ENCODE data around the gene MFNG.

The MFNG gene

DNA sequence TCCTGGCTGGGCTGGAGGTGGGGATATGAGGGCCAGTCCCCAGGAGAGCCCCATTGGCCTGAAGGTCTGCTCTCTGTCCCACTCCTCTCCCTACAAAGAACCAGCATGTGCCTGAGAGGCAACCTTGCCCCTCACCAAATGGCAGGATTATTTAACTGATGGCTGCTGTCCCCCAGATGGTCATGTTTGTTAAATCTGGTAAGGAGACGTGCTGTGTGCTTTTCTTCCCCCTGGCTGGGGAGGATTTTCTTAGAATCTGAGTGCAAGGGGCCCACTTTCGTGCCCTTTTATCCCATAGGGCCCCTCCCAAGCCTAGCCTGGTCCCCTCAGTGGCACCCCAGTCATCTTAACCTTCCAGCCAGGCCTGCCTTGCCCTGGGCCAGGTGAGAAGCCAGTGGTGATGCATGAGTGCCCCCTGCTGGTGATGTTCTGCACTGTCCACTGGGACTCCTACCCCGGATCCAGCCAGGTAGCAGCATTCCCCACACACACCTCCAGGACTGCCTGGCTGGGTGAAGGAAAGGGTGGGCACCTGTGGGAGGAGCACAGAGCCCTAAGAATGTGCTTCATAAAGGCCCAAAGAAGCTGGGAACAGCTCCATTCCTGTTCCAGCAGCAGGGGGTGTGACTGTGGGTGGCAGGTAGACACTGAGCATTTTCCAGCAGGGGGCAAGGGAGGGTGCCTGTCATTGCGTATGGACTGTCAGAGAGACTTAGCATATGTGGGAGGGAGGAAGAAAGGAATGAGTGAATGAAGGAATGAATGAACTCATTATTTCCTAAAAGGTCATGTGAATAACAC, 28.9 kb downstream of the MFNG start:
- DNase-seq (ENCODE audit: extremely low spot score, insufficient read length, low read depth) (peak; percentile 70), FAIRE-seq (peak; percentile 80)

DNA sequence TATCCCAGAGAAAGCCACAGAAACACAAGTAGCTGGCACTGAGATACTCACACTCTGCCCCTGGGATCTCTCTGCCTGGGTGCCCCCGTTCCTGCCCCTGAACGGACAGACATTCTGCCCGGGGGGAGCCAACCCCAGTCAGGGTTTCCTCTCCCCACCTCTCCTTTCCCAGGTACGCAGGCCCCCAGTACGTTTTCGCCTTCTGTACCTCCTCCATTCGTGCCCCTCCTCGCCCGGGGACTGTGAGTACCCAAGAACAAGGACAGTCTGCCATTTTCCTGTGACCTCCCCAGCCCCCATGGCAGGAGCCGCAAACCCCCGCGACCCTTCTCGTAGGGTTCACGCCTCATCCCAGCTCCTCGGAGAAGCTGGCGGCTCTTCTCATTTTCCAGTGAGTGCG, 29.8 kb downstream of the MFNG start:
- no peak for DNase-seq (ENCODE audit: extremely low spot score, insufficient read length, low read depth)
- FAIRE-seq = no peak

DNA sequence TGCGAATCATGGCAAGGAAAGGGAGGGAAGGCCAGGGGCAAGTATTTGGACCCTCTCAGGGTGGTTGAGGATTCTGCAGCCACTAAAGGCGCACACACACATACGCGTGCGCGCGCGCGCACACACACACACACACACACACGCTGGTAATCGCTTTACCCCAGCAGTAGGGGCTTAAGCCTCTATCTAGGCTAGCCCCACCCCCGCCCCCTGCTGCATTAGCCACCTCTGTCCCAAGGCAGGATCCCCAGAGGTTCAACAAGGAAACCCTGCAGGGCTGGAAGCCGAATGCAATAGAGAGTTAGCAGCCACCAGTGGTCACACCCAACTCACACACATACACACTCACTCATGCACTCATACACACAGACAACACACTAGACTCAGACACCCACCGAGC, 30.3 kb downstream of the MFNG start:
- no peak for DNase-seq (ENCODE audit: extremely low spot score, insufficient read length, low read depth)
- no peak for FAIRE-seq

DNA sequence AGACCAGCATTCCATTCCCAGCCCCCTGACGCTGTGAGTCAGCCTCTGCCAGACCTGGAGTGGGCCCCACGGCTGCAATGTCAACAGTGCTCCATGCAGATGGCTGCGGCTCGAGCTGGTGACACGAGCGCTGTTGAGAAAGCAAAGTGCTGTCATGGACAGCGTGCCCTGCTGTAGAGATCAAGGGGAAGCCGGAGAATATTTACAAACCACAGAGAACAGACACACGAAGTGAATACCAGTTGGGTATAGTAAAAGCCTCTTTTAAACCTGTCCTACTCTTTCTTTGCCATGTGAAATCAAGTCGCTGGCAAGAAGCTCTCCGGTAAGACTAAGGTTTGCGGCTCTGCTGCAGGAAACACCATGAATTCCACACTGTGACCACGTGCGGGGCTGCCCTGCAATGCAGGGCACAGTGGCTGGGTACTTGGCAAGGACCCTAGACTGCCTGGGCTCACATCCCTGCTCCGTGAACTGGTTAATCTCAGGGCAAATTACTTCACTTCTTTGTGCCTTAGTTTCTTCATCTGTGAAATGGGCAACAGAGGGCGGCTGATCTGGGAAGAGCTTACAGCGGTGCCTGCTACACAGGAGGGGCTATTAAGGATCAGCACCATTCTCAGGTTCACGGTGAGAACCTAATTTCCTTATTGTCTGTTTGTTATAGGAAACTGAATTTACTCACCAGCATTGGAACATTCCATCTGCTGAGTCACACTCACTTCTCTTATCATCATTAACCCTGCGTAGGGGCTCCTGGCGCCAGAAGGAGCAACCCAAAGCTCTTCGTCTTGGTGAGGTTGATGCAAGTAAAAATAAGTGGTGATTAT, 31.1 kb downstream of the MFNG start:
- DNase-seq (ENCODE audit: extremely low spot score, insufficient read length, low read depth) = no peak
- no peak for FAIRE-seq

DNA sequence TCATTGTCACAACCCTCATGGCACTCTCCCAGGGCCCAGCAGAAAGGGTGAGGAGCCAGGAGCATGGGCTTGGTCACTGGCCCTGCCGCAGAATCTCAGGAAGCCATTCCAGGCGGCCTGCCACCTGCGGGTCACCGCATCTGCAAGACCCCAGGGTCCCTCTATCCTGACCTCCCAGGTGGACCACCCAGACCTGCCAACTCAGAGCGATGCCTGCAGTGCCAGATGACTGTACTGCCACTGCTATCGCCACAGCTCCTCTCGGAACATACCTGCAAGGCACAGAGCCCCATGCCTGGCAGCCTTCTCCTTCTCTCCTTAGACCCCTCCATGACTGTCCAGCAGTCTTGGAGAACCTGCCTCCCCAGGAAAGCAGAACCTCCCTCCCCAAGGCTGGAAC, 32.5 kb downstream of the MFNG start:
- no peak for FAIRE-seq
- no peak for DNase-seq (ENCODE audit: extremely low spot score, insufficient read length, low read depth)

DNA sequence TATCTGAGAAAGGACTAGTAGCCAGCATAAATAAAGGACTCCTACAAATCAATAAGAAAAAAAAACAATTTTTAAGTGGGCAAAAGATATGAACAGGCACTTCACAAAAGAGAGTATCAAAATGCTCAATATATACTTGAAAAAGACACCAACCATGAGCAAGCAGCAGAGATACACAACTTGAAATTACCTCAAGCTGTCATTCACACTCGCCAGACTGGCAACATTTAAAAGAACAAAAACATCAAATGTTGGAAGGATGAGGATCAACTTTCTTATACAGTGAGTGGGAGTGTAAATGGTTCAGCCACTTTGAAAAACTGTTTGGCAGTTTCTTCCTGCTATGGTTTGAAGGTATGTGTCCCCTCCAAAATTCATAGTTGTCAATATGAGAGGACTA, 35.0 kb downstream of the MFNG start:
- FAIRE-seq = no peak
- no peak for DNase-seq (ENCODE audit: extremely low spot score, insufficient read length, low read depth)

DNA sequence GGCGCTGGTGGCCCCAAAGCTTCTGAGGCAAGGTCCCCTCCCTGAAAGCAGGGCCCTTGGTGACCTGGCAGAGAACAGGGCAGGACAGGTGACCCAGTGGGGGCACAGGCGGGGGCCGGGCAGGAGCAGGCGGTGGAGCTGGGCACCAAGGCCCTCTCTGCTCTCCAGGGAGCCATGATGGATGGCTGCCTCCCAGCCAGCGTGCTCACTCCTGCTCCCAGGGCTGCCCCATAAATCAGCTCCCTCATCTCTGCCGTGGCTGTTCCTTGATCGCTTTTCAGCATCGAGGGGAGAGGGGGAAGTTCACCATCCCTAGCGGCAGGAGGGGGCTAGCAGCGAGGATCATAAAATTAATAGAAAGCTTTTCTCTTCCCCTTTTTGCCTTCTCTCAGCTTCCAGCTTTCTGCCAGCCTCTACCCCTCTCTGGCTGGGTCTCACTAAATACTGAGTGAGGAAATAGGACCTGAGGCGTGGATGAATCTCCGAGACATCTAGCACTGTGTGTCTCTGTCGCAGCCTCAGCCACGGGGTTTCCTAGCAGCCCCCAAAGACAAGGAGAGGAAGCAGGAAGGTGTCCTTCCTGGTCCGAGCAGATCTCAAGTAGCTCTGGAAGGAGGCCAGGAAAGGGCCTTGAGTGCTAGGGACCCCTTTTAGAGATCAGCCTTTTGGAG, 36.7 kb downstream of the MFNG start:
- FAIRE-seq = no peak
- DNase-seq (ENCODE audit: extremely low spot score, insufficient read length, low read depth) = no peak

DNA sequence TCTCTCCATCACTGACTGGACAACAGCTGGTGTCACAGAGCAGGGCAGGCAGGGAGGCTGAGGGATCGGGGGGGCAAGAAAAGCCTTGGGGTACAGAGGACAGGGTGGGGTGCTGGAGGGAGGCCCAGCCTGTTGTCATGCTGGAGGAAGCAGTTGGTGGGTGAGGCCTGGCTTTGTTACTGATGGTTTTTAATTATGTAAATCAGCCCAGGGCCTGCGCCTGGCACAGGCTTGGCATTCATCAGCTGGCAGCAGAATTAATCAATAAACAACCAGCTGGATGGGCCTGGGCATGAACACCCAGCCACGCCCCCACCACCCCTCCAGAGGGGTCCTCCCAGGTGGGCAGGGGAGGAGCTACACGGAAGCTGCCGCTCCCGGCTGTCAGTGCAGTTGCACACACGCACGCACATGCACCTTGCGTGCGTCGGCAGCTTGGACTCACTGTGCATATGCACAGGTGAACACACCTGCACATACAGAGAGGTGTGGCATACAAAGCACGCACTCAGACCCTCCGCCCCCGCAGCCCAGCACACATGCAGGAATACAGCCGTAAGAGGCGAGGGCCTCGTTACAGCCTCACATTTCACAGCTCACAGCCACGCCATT, 37.6 kb downstream of the MFNG start:
- FAIRE-seq = no peak
- DNase-seq (ENCODE audit: extremely low spot score, insufficient read length, low read depth) = no peak

DNA sequence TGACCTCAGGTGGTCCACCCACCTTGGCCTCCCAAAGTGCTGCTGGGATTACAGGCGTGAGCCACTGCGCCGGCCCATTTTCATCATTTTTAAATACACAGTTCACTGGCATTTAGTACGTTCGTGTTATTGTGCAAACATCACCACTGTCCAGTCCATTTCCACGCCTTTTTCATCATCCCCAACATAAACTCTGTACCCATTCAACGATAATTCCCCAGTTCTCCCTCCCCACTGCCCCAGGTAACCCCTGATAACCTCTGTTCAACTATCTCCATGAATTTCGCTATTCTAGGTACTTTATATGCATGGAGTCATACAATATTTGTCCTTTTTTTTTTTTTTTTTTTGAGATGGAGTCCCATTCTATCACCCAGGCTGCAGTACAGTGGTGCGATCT, 40.7 kb downstream of the MFNG start:
- DNase-seq (ENCODE audit: extremely low spot score, insufficient read length, low read depth) = no peak
- no peak for FAIRE-seq

DNA sequence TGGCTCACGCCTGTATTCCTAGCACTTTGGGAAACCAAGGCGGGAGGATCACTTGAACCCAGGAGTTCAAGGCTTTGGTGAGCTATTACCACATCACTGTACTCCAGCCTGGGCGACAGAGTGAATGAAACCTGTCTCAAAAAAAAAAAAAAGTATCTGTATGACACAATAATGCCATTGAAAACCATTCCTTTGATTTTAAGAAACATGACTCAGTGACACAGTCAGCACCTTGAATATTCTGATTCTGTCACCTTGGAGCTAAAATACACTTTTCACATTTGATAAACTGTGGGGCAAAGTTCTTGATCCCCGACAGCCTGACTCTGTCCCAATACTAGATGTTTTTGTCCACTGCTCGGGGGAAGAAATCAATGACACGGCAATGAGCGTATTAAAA, 42.2 kb downstream of the MFNG start:
- FAIRE-seq (no peak), DNase-seq (ENCODE audit: extremely low spot score, insufficient read length, low read depth) (no peak)

DNA sequence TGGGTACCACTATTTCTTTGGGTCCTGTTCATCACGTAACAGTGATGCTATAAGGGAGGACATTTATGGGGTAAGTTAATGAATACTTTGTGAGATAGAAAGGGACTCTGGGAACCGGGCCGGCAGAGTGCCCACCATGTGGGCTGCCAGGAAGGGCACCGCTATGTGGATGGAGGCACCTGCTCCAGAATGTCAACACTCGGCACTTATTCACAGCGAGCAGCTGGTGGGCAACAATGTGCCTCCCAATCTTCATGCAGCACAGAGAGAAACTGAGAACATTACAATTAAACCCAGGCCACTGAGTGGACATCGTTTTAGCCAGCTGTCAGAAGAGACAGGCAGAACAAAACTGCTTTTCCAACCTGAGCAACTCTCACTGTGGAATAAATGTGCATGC, 43.1 kb downstream of the MFNG start:
- no peak for DNase-seq (ENCODE audit: extremely low spot score, insufficient read length, low read depth)
- FAIRE-seq = no peak

DNA sequence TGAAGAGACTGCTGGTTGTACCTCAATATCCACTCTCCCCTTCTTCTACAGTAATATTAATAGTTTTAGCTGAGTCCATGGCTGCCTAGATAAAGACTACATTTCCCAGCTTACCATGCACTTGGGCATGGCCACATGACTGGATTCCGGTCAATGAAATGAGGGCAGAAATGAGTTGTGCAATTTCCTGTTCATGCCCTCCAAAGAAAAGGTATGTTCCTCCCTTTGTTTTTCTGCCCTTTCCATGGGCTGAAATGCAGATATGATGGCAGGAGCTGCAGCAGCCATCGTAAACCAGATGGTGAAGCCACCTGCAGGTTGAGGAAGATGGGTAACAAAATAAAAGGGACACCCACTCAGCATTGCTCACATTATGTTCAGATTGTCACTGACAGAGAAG, 43.6 kb downstream of the MFNG start:
- peak; percentile 59 for FAIRE-seq
- no peak for DNase-seq (ENCODE audit: extremely low spot score, insufficient read length, low read depth)

DNA sequence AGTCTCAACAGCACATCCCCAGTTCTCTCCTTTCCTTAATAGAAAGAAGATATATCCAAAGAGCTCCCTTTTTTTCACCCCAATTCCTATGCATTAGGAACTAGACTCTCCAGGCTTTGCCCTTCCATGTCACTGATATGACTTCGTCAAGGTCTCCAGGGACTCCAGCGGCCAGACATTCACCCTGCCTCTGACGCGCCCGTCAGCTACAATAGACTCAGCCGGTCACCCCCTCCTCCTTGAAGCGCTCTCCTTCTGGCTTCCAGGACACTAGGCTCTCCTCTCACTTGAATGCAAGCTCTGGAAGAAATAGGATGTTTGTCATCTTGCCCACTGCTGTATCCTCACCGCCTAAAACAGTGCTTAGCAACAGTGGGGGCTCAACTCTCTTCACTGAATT, 44.0 kb downstream of the MFNG start:
- FAIRE-seq (no peak), DNase-seq (ENCODE audit: extremely low spot score, insufficient read length, low read depth) (no peak)

DNA sequence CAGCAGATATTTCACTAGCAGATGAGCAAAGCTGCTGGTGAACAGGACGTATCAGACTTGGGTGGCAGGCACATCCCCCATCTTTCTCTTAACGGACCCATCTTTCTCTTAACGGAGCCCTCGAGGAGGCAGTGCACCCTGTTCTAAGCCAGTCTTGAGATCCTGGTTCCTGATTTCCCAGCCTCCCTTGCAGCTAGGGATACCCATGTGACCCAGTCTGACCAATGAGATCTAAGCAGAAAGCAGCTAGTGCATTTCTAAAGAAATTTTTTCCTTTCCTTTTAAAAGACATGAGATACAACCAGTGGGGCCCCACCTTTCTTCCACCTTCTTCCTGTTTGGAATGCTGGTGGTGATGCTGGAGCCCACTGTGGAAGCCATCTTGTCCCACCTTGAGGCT, 45.3 kb downstream of the MFNG start:
- no peak for FAIRE-seq

DNA sequence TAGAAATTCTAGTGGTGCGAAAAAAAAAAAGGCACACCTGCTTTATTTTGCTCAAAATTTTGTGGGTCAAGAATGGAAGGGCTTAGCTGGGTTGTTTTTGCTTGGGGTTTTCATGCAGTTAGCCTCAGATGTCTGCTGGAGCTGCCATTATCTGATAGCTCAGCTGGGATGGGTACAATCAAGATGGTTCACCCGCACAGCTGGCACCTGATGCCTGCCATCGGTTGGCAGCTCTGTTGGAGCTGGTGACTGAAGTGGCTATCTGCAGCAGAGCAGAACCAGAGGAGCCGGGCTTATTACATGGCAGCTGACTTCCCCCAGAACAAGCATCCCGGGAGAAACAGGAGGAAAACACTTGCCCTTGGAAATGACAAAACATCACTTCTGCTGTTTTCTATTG, 46.8 kb downstream of the MFNG start:
- DNase-seq (ENCODE audit: extremely low spot score, insufficient read length, low read depth) (no peak), FAIRE-seq (no peak)

More for the DNA sequence above, 45.3 kb downstream of the MFNG start:
- no peak for DNase-seq (ENCODE audit: extremely low spot score, insufficient read length, low read depth)

DNA sequence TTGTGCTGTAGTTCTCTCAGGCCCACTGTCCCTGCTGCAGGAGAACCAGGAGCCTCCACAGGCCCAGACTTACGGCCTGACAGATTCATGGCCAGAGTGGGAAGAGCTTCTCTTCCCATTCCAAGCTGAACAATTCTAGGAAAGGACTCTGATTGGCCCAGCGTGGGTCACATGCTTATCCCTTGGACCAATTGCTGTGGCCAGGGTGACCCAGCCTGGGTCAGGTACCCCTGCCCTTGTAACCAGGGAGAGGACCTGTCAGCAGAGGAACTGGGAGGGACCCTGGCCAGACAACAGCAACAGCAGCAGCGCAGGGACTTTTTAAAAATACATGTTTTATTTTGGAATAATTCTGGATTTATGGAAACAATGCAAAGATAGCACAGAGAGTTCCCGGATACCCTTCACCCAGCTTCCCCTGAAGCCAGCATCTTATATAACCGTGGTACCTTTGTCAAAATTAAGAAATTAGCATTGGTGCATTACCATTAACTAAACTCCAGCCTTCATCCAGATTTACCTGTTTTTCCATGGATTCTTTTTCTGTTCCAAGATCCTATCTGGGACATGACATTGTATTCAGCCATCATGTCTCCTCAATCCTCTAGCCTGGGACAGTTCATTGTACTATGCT, 50.1 kb downstream of the MFNG start:
- DNase-seq (ENCODE audit: extremely low spot score, insufficient read length, low read depth) = no peak
- FAIRE-seq = no peak

DNA sequence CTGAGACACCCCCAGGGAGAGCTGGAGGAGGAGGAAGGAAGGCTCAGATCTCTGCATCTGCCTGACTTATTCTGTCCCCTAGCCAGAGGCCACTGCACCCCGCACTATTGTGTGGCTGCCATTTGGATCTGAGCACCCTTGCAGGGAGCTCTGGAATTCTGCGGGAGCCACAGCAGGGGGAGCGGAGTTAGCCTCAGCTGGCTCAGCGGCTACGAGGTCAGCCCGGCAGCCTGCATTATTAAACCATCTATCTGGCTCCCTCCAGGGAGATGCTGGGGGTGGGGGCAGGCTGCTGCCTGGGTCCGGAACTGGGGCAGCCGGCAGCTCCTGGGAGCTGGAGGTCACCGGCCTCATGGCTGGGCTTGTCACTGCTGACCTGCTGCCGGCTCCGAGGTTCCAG, 52.4 kb downstream of the MFNG start:
- FAIRE-seq (no peak), DNase-seq (ENCODE audit: extremely low spot score, insufficient read length, low read depth) (no peak)

DNA sequence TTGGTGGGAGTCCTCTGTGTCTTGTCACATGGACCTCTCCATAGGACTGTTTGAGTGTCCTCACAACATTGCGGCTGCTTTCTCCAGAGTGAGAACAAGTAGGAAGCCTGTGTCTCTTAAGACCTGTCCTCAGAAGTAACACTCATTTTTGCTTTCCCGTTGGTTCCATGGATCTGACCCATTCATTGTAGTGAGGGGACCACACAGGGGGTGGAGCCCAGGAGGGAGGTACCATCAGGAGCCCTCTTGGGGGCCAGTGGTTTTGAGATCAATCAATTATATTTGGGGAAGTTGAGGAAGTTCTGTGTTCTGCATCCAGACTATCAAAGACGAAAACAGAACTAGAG, 53.5 kb downstream of the MFNG start:
- FAIRE-seq (no peak), DNase-seq (ENCODE audit: extremely low spot score, insufficient read length, low read depth) (no peak)

DNA sequence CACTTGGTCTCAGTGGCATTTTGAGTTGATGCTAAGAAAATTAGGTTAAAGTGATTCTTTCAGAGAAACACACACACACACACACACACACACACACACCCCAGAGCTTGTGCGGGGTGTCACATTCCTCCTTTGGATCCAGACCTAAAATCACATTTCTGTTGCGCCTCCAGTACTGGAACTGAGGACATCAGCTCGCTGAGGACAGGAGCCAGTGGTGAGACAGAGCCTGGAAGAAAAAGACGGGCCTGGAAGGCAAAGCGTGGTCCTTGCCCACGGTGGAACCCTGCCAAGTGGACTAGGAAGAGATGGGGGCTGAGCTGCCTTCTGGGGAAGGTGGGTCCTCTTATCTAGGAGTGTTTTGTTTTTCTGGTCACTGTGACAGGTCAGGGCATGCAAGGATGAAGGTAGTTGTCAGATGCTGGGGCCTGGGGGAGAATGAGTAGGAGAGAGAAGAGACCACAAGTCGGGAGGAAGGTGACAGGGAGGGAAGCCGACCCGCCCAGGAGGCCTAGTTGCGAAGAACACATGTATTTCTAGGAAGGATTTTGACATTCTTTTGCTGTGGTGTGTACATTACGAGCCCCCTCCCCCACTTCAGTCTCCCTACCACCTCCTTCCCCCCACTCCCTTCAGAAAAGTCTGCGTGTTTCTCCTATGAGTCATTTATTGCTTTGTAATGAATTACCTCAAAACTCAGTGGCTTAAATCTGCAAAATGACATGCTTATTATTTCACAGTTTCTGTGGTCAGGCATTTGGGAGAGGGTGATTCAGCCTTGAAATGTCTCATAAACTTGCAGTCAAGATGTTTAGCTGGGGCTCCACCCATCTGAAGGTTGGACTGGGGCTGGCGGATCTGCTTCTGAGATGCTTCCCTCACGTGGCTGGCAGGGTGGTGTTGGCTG, 54.1 kb downstream of the MFNG start:
- FAIRE-seq (no peak), DNase-seq (ENCODE audit: extremely low spot score, insufficient read length, low read depth) (no peak)

All from GM18507 (cell line).